IMR-90 (cell line): Measurements from ENCODE around the gene MICA.

Experiments used
- BHLHE40 ChIP-seq: fragments of 150-350 bp; IDR thresholded peaks from 2 replicates; pipeline ENCODE4 v1.6.1; 2016; ENCODE audit warnings: mild to moderate bottlenecking, low read depth, low read length
- CHD1 ChIP-seq: IDR thresholded peaks from 2 replicates; pipeline ENCODE4 v1.6.1; 2012; ENCODE audit warnings: low read depth, low read length, improper control_type of control experiment
- MAFK ChIP-seq: IDR thresholded peaks from 2 replicates; pipeline ENCODE4 v1.6.1; 2012; ENCODE audit warnings: low read depth, low read length, improper control_type of control experiment
- MXI1 ChIP-seq: IDR thresholded peaks from 2 replicates; pipeline ENCODE4 v1.6.1; 2012; ENCODE audit warnings: low read depth, mild to moderate bottlenecking, low read length, moderate library complexity, borderline replicate concordance
- NFE2L2 ChIP-seq: fragments of 150-350 bp; IDR thresholded peaks from 2 replicates; pipeline ENCODE4 v1.6.1; 2016; ENCODE audit warnings: low read depth, mild to moderate bottlenecking, low read length
- POLR2A ChIP-seq: IDR thresholded peaks from 2 replicates; pipeline ENCODE4 v1.6.1; 2012; ENCODE audit warnings: mild to moderate bottlenecking, low read depth, low read length
- RCOR1 ChIP-seq: IDR thresholded peaks from 2 replicates; pipeline ENCODE4 v1.6.1; 2012; ENCODE audit warnings: mild to moderate bottlenecking, low read length, improper control_type of control experiment; ENCODE audit not compliant: insufficient replicate concordance
- SMC3 ChIP-seq: fragments of 150-350 bp; IDR thresholded peaks from 2 replicates; pipeline ENCODE4 v1.6.1; 2016; ENCODE audit warnings: low read depth, mild to moderate bottlenecking, antibody characterized with exemption, low read length, moderate library complexity
- TF ChIP-seq, protein P1 (sequence below): fragments of 150-350 bp; IDR thresholded peaks from 2 replicates; pipeline ENCODE4 v1.6.1; 2017; ENCODE audit warnings: mild to moderate bottlenecking, antibody characterized with exemption, low read length, low read depth
- TF ChIP-seq, protein P2 (sequence below): conservative IDR thresholded peaks from 2 replicates; pipeline ENCODE4 v1.5.1; 2012; ENCODE audit warnings: mild to moderate bottlenecking, low read depth, low read length, improper control_type of control experiment
- TF ChIP-seq, protein P3 (sequence below): fragments of 150-350 bp; IDR thresholded peaks from 2 replicates; pipeline ENCODE4 v1.6.1; 2016; ENCODE audit warnings: low read depth, mild to moderate bottlenecking, low read length, moderate library complexity, borderline replicate concordance

DNA sequence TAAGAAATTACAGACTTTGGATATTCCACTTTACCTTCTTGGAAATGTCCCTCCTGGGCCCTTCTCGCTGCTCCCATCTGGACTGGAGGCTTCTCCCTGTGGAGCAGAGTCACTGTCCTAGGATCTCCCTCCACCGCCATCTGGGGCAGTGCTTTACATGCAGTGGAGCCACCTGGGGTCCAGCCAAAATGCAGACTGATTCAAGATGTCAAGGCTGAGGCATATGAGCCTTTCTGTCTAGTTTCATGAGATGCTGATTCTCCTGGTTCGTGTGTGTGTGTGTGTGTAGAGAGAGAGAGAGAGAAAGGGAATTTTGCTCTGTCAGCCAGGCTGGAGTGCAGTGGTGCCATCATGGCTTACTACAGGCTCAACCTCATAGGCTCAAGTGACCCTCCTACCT is 14.9 kb downstream of the MICA start:
- TF ChIP-seq, protein P1, sequence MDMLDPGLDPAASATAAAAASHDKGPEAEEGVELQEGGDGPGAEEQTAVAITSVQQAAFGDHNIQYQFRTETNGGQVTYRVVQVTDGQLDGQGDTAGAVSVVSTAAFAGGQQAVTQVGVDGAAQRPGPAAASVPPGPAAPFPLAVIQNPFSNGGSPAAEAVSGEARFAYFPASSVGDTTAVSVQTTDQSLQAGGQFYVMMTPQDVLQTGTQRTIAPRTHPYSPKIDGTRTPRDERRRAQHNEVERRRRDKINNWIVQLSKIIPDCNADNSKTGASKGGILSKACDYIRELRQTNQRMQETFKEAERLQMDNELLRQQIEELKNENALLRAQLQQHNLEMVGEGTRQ = no peak
- TF ChIP-seq, protein P2, sequence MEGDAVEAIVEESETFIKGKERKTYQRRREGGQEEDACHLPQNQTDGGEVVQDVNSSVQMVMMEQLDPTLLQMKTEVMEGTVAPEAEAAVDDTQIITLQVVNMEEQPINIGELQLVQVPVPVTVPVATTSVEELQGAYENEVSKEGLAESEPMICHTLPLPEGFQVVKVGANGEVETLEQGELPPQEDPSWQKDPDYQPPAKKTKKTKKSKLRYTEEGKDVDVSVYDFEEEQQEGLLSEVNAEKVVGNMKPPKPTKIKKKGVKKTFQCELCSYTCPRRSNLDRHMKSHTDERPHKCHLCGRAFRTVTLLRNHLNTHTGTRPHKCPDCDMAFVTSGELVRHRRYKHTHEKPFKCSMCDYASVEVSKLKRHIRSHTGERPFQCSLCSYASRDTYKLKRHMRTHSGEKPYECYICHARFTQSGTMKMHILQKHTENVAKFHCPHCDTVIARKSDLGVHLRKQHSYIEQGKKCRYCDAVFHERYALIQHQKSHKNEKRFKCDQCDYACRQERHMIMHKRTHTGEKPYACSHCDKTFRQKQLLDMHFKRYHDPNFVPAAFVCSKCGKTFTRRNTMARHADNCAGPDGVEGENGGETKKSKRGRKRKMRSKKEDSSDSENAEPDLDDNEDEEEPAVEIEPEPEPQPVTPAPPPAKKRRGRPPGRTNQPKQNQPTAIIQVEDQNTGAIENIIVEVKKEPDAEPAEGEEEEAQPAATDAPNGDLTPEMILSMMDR = no peak
- TF ChIP-seq POLR2A (no peak), SMC3 (no peak), BHLHE40 (no peak), RCOR1 (no peak), MXI1 (no peak), MAFK (no peak), CHD1 (no peak), NFE2L2 (no peak)
- TF ChIP-seq, protein P3, sequence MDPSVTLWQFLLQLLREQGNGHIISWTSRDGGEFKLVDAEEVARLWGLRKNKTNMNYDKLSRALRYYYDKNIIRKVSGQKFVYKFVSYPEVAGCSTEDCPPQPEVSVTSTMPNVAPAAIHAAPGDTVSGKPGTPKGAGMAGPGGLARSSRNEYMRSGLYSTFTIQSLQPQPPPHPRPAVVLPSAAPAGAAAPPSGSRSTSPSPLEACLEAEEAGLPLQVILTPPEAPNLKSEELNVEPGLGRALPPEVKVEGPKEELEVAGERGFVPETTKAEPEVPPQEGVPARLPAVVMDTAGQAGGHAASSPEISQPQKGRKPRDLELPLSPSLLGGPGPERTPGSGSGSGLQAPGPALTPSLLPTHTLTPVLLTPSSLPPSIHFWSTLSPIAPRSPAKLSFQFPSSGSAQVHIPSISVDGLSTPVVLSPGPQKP = no peak
